Measurements from ENCODE around the gene IL17RC.

Gene IL17RC

DNA sequence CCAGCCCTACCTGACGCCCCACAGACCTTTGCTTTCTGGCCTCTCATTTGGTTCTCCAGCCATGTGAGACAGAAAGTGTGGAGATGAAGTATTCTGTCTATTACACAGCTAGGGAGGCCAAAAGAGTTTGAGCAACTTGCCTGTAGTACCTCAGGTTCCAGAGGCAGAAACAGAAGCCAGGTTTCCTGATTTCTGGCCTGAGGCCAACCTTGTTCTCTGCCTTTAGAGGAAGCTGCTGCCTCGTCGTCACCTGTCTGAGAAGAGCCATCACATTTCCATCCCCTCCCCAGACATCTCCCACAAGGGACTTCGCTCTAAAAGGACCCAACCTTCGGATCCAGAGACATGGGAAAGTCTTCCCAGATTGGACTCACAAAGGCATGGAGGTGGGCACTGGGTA lies 10.4 kb upstream of the IL17RC start:
- Histone ChIP-seq H3K4me2 (ENCODE audit: low read length) (no peak overlapping the region), H3K27me3 (ENCODE audit: low read depth, low read length) (no peaks in the 10 kb centered on the region), H3K9me3 (ENCODE audit: insufficient read depth, low read length) (no peaks in the 10 kb centered on the region)

GRCh38 chr3:9908286-9908685 lies 8.6 kb upstream of the IL17RC start:
- H3K4me1 ChIP-seq (ENCODE audit: low read length) = peaks cover 11% of the 10 kb centered on the region
- TF ChIP-seq, protein P1, sequence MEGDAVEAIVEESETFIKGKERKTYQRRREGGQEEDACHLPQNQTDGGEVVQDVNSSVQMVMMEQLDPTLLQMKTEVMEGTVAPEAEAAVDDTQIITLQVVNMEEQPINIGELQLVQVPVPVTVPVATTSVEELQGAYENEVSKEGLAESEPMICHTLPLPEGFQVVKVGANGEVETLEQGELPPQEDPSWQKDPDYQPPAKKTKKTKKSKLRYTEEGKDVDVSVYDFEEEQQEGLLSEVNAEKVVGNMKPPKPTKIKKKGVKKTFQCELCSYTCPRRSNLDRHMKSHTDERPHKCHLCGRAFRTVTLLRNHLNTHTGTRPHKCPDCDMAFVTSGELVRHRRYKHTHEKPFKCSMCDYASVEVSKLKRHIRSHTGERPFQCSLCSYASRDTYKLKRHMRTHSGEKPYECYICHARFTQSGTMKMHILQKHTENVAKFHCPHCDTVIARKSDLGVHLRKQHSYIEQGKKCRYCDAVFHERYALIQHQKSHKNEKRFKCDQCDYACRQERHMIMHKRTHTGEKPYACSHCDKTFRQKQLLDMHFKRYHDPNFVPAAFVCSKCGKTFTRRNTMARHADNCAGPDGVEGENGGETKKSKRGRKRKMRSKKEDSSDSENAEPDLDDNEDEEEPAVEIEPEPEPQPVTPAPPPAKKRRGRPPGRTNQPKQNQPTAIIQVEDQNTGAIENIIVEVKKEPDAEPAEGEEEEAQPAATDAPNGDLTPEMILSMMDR (IDR thresholded peaks at IDR 0.05; ENCODE audit: low read depth, low read length) = no peak
- no peak for TF ChIP-seq EZH2phosphoT487 (IDR thresholded peaks at IDR 0.05; ENCODE audit: low read depth)
- H3K27me3 ChIP-seq (ENCODE audit: low read depth, low read length) = no peaks in the 10 kb centered on the region
- no peak overlapping the region for H2AFZ ChIP-seq (ENCODE audit: low read depth, low read length)
- no peaks in the 10 kb centered on the region for H4K20me1 ChIP-seq (ENCODE audit: insufficient read depth, low read length)
- no peaks in the 10 kb centered on the region for H3K36me3 ChIP-seq (replicated peaks; ENCODE audit: low read depth, low read length)
- H3K9me3 ChIP-seq (ENCODE audit: insufficient read depth, low read length) = no peaks in the 10 kb centered on the region
- no peak overlapping the region for H3K27ac ChIP-seq (ENCODE audit: low read length)
- no peaks in the 10 kb centered on the region for H3K79me2 ChIP-seq (ENCODE audit: low read length)
- H3K4me3 ChIP-seq (ENCODE audit: low read length) = no peak overlapping the region
- H3K9ac ChIP-seq (ENCODE audit: low read length) = no peak overlapping the region
- H3K4me2 ChIP-seq (ENCODE audit: low read length) = no peak overlapping the region

More for the DNA sequence above, 10.4 kb upstream of the IL17RC start:
- Histone ChIP-seq H3K9ac (ENCODE audit: low read length) (no peak overlapping the region), H3K4me1 (ENCODE audit: low read length) (peaks cover 11% of the 10 kb centered on the region), H2AFZ (ENCODE audit: low read depth, low read length) (no peak overlapping the region), H4K20me1 (ENCODE audit: insufficient read depth, low read length) (no peaks in the 10 kb centered on the region), H3K27ac (ENCODE audit: low read length) (no peak overlapping the region), H3K36me3 (replicated peaks; ENCODE audit: low read depth, low read length) (no peaks in the 10 kb centered on the region), H3K4me3 (ENCODE audit: low read length) (no peak overlapping the region), H3K79me2 (ENCODE audit: low read length) (no peaks in the 10 kb centered on the region)
- TF ChIP-seq, protein P1 (IDR thresholded peaks at IDR 0.05; ENCODE audit: low read depth, low read length) = no peak
- no peak for TF ChIP-seq EZH2phosphoT487 (IDR thresholded peaks at IDR 0.05; ENCODE audit: low read depth)

- no peak for TF ChIP-seq EZH2phosphoT487 (IDR thresholded peaks at IDR 0.05; ENCODE audit: low read depth)
- TF ChIP-seq, protein P1 (IDR thresholded peaks at IDR 0.05; ENCODE audit: low read depth, low read length) = no peak
- Histone ChIP-seq H3K9ac (ENCODE audit: low read length) (no peak overlapping the region), H3K4me3 (ENCODE audit: low read length) (no peak overlapping the region), H4K20me1 (ENCODE audit: insufficient read depth, low read length) (no peaks in the 10 kb centered on the region), H3K36me3 (replicated peaks; ENCODE audit: low read depth, low read length) (no peaks in the 10 kb centered on the region), H3K27me3 (ENCODE audit: low read depth, low read length) (no peaks in the 10 kb centered on the region), H2AFZ (ENCODE audit: low read depth, low read length) (no peak overlapping the region), H3K9me3 (ENCODE audit: insufficient read depth, low read length) (no peaks in the 10 kb centered on the region), H3K79me2 (ENCODE audit: low read length) (no peaks in the 10 kb centered on the region), H3K4me1 (ENCODE audit: low read length) (peaks cover 12% of the 10 kb centered on the region), H3K27ac (ENCODE audit: low read length) (no peak overlapping the region), H3K4me2 (ENCODE audit: low read length) (peak overlapping the region; percentile 19; the same call in 1 of the 2 replicates)
Measured at GRCh38 chr3:9909221-9910013, 7.5 kb upstream of the IL17RC start.

DNA sequence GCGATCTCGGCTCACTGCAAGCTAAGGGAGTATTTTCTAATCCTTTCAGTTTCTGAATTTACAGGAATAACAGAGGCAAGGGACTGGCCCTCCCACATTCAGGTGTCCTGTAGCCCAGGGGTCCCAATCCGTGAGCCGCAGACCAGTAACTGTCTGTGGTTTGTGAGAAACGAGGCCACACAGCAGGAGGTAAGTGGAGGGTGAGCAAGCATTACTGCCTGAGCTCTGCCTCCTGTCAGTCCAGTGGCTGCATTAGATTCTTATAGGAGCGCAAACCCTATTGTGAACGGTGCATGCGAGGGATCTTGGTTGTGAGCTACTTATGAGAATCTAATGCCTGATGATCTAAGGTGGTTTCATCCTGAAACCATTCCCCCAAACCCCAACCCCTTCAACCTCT lies 5.0 kb upstream of the IL17RC start:
- Histone ChIP-seq H3K4me2 (ENCODE audit: low read length) (no peak overlapping the region), H3K4me1 (ENCODE audit: low read length) (peaks cover 27% of the 10 kb centered on the region), H3K27ac (ENCODE audit: low read length) (no peak overlapping the region), H2AFZ (ENCODE audit: low read depth, low read length) (no peak overlapping the region), H3K79me2 (ENCODE audit: low read length) (no peaks in the 10 kb centered on the region), H4K20me1 (ENCODE audit: insufficient read depth, low read length) (no peaks in the 10 kb centered on the region), H3K9ac (ENCODE audit: low read length) (no peak overlapping the region), H3K9me3 (ENCODE audit: insufficient read depth, low read length) (no peaks in the 10 kb centered on the region), H3K27me3 (ENCODE audit: low read depth, low read length) (no peaks in the 10 kb centered on the region), H3K4me3 (ENCODE audit: low read length) (no peak overlapping the region), H3K36me3 (replicated peaks; ENCODE audit: low read depth, low read length) (no peaks in the 10 kb centered on the region)
- TF ChIP-seq, protein P1 (IDR thresholded peaks at IDR 0.05; ENCODE audit: low read depth, low read length) = no peak
- no peak for TF ChIP-seq EZH2phosphoT487 (IDR thresholded peaks at IDR 0.05; ENCODE audit: low read depth)
